GM12878 (cell line): Measurements from ENCODE around the gene TMPRSS4. TPM values are rescaled to one million over a fixed set of nuclear protein-coding genes. Genes with fewer than 3 reads are reported as not detected.

ENCODE experiments used
- ATAC-seq: fragments of 200-7000 bp; cut with Tn5 transposase; 3 replicates; pipeline ENCODE4 v1.9.1; 2020; ENCODE audit warnings: mild to moderate bottlenecking, moderate library complexity
- BruUV-seq: library from RNA; stranded (reverse); fragments of 400-500 nt; replicated peaks from 2 replicates; lab custom pipeline; 2021; lab: Mats Ljungman, UMichigan
- CTCF ChIA-PET: fragments of 300-600 bp; sonication (Branson Sonifier 250); formaldehyde crosslinking; extraction: SDS; loops from one replicate; lab custom pipeline; 2021; ENCODE audit warnings: inconsistent platforms; lab: Yijun Ruan, JAX
- POLR2A ChIA-PET: fragments of 350-600 bp; formaldehyde crosslinking; extraction: SDS; loops from one replicate; lab custom pipeline; 2021; ENCODE audit warnings: inconsistent platforms; lab: Charles Lee
- RAD21 ChIA-PET: fragments of 300-600 bp; sonication (Branson Sonifier 250); formaldehyde crosslinking; loops from one replicate; lab custom pipeline; 2023; ENCODE audit warnings: antibody characterized with exemption; ENCODE audit not compliant: unreplicated experiment; lab: Charles Lee
- SMC1A ChIA-PET: fragments of 300-600 bp; sonication (Branson Sonifier 250); formaldehyde crosslinking; loops from one replicate; lab custom pipeline; 2023; ENCODE audit not compliant: unreplicated experiment, uncharacterized antibody; lab: Charles Lee
- DNase-seq: peaks from one replicate; pipeline ENCODE4 v3.0.0-alpha.2; 2011; ENCODE audit warnings: low read depth, low spot score
- FAIRE-seq: peaks from 3 replicates; lab custom pipeline; 2011; peaks lifted over from hg19 to GRCh38; lab: Jason Lieb, UNC
- H2AFZ ChIP-seq: 2 replicates; pipeline ENCODE4 v1.6.0; 2011; ENCODE audit warnings: low read depth, low read length, control low read depth; ENCODE audit not compliant: control insufficient read depth
- H3K27ac ChIP-seq: 2 replicates; pipeline ENCODE4 v1.5.1; 2011; ENCODE audit warnings: control low read depth; ENCODE audit not compliant: control insufficient read depth, insufficient read depth
- H3K27me3 ChIP-seq, 2 experiments: replicated peaks in 1 of 2; 2 replicates each; pipeline versions ENCODE4 v1.6.0 to v1.6.1; 2011; ENCODE audit warnings: low read length in 1 of 2; ENCODE audit not compliant: control insufficient read depth in 2 of 2, insufficient read depth in 2 of 2
- H3K36me3 ChIP-seq, 2 experiments: 2 replicates each; pipeline ENCODE4 v1.5.1; 2011; ENCODE audit warnings: low read length in 1 of 2; ENCODE audit not compliant: control insufficient read depth in 2 of 2, insufficient read depth in 2 of 2
- H3K4me1 ChIP-seq: 2 replicates; pipeline ENCODE4 v1.6.1; 2011; ENCODE audit warnings: mild to moderate bottlenecking, low read length, moderate library complexity, mixed read lengths; ENCODE audit not compliant: control insufficient read depth, insufficient read depth
- H3K4me2 ChIP-seq: 2 replicates; pipeline ENCODE4 v1.6.0; 2011; ENCODE audit warnings: control low read depth; ENCODE audit not compliant: control insufficient read depth, insufficient read depth
- H3K4me3 ChIP-seq: fragments of 200-600 bp; sonication (generic); 2 replicates; pipeline ENCODE4 v1.5.1; 2016
- H3K79me2 ChIP-seq: 2 replicates; pipeline ENCODE4 v1.6.0; 2011; ENCODE audit warnings: low read length; ENCODE audit not compliant: control insufficient read depth, insufficient read depth
- H3K9ac ChIP-seq: 2 replicates; pipeline ENCODE4 v1.8.0; 2011; ENCODE audit warnings: low read length, control low read depth, mixed read lengths; ENCODE audit not compliant: control insufficient read depth, insufficient read depth
- H3K9me3 ChIP-seq: replicated peaks from 3 replicates; pipeline ENCODE4 v1.5.1; 2011; ENCODE audit warnings: mild to moderate bottlenecking, low read length; ENCODE audit not compliant: control insufficient read depth, insufficient read depth
- H4K20me1 ChIP-seq: 2 replicates; pipeline ENCODE4 v1.6.0; 2011; ENCODE audit not compliant: control insufficient read depth, insufficient read depth
- ATF7 ChIP-seq: fragments of 450-650 bp; IDR thresholded peaks from 2 replicates; pipeline ENCODE4 v1.6.1; 2016; ENCODE audit warnings: low read depth, mild to moderate bottlenecking
- BHLHE40 ChIP-seq, 2 experiments: fragments of 450-650 bp in 1 of 2; IDR thresholded peaks; 2 replicates each; pipeline ENCODE4 v1.6.1; 2011 to 2017; ENCODE audit warnings: low read depth in 2 of 2, borderline replicate concordance in 1 of 2, improper control_type of control experiment in 1 of 2, low read length in 1 of 2, mild to moderate bottlenecking in 1 of 2
- CHD4 ChIP-seq: fragments of 200-600 bp; sonication (generic); IDR thresholded peaks from 2 replicates; pipeline ENCODE4 v1.6.1; 2016; ENCODE audit warnings: mild to moderate bottlenecking
- DPF2 ChIP-seq: fragments of 450-650 bp; IDR thresholded peaks from 2 replicates; pipeline ENCODE4 v1.6.1; 2017; ENCODE audit warnings: mild to moderate bottlenecking
- EP300 ChIP-seq, 2 experiments: fragments of 150-350 bp in 1 of 2; IDR thresholded peaks; 2 replicates each; pipeline ENCODE4 v1.6.1; 2011 to 2012; ENCODE audit warnings: low read depth in 2 of 2, low read length in 2 of 2, borderline replicate concordance in 1 of 2, improper control_type of control experiment in 1 of 2, inconsistent platforms in 1 of 2; ENCODE audit not compliant: control insufficient read depth in 1 of 2
- FOXK2 ChIP-seq: fragments of 450-650 bp; IDR thresholded peaks from 2 replicates; pipeline ENCODE4 v1.6.1; 2017; ENCODE audit warnings: mild to moderate bottlenecking, moderate library complexity
- JUND ChIP-seq: IDR thresholded peaks from 2 replicates; pipeline ENCODE4 v1.6.1; 2012; ENCODE audit warnings: low read depth, mild to moderate bottlenecking, low read length, improper control_type of control experiment, moderate library complexity
- POLR2A ChIP-seq: IDR thresholded peaks from 2 replicates; pipeline ENCODE4 v1.6.1; 2011; ENCODE audit warnings: low read depth, mild to moderate bottlenecking, low read length
- POLR2AphosphoS2 ChIP-seq: IDR thresholded peaks from 2 replicates; pipeline ENCODE4 v1.6.1; 2011; ENCODE audit warnings: low read depth, mild to moderate bottlenecking, low read length, improper control_type of control experiment, moderate library complexity
- RAD21 ChIP-seq: IDR thresholded peaks from 2 replicates; pipeline ENCODE4 v1.6.1; 2011; ENCODE audit warnings: mild to moderate bottlenecking, low read depth, low read length, moderate library complexity; ENCODE audit not compliant: insufficient read depth
- SIX5 ChIP-seq: IDR thresholded peaks from 2 replicates; pipeline ENCODE4 v1.6.1; 2011; ENCODE audit warnings: mild to moderate bottlenecking, low read depth, low read length, moderate library complexity; ENCODE audit not compliant: severe bottlenecking
- SREBF2 ChIP-seq: IDR thresholded peaks from 2 replicates; pipeline ENCODE4 v1.6.1; 2012; ENCODE audit warnings: mild to moderate bottlenecking, low read length
- STAT3 ChIP-seq: IDR thresholded peaks from 2 replicates; pipeline ENCODE4 v1.6.1; 2011; ENCODE audit warnings: low read depth, low read length, improper control_type of control experiment
- TARDBP ChIP-seq: IDR thresholded peaks from 2 replicates; pipeline ENCODE4 v1.6.1; 2016; ENCODE audit warnings: borderline replicate concordance
- ZBTB33 ChIP-seq: fragments of 450-650 bp; IDR thresholded peaks from 2 replicates; pipeline ENCODE4 v1.6.1; 2017; ENCODE audit warnings: mild to moderate bottlenecking
- WGBS: methylation state at CpG from one replicate; pipeline ENCODE4 v1.1.6; 2016; ENCODE audit warnings: low lambda C conversion rate; ENCODE audit not compliant: insufficient replicate concordance, insufficient coverage; ENCODE audit errors: missing lambda C conversion rate; 5-methylcytosine and 5-hydroxymethylcytosine counted together
- in situ Hi-C: fragments of 300-500 bp; cut with MboI; formaldehyde crosslinking; loops from 9 replicates; pipeline ENCODE4 v1.14.3; 2018; ENCODE audit warnings: mixed read lengths
- intact Hi-C: fragments of 100-400 bp; cut with micrococcal nuclease; formaldehyde crosslinking; loops from one replicate; pipeline ENCODE4 v1.14.2; 2022; ENCODE audit not compliant: unreplicated experiment
- polyA plus RNA-seq, 11 experiments: library from polyadenylated mRNA; depleted of rRNA in 4 of 11; unstranded in 6 of 11; stranded (reverse) in 5 of 11; fragments of >200 nt; fragmentation: Nextera tagmentation in 4 of 11; fragmentation: Illumina TruSeq in 1 of 11; extraction: Ambion mirVana in 4 of 11; extraction: Trizol in 1 of 11; gene quantifications; 1 replicate in 1 of 11; 2 replicates in 10 of 11; pipeline versions ENCODE4 v1.2.1 to v1.2.3, GENCODE V29; 2011 to 2016; ENCODE audit warnings: inconsistent platforms in 2 of 11, missing spikeins in 2 of 11, low read depth in 1 of 11
- total RNA-seq, 4 experiments: library from RNA; depleted of rRNA in 3 of 4; stranded (reverse); fragments of >200 nt in 3 of 4; fragmentation: Illumina TruSeq in 1 of 4; extraction: Trizol in 1 of 4; gene quantifications; 2 replicates each; pipeline versions ENCODE4 v1.2.1 to v1.2.3, GENCODE V29; 2013 to 2021

TMPRSS4 gene
- total and polyA plus RNA-seq, 10 of the 15 experiments (the other 5 are each of a cell fraction or from before 2014, with no cell fraction given): 0.14 to 0.26 TPM; not detected in 8

- no peak for DNase-seq
- H3K27me3 ChIP-seq: peaks cover 0 to 2% of the 10 kb centered on the region in 2 experiments; a peak in 1 of 4 replicates
- H3K79me2 ChIP-seq: no peaks in the 10 kb centered on the region
- WGBS: 32% methylated on average over 8 of the region's 8 CpGs
- no peak for TF ChIP-seq POLR2AphosphoS2
- 0 out of 2 replicates have a peak, but pooled peaks have one; percentile 26 for TF ChIP-seq FOXK2
- TF ChIP-seq, all 136 proteins: peak for 1
- SMC1A ChIA-PET: no interaction called here
- Histone ChIP-seq H3K4me2 (no peak overlapping the region), H3K9me3 (no peaks in the 10 kb centered on the region), H3K4me3 (no peak overlapping the region), H3K4me1 (no peaks in the 10 kb centered on the region), H2AFZ (no peak overlapping the region), H4K20me1 (no peaks in the 10 kb centered on the region), H3K27ac (no peak overlapping the region), H3K9ac (no peak overlapping the region), H3K36me3 (no peaks in the 10 kb centered on the region)
- in situ Hi-C loops: no loop called here
- intact Hi-C loops: no loop called here
- CTCF ChIA-PET: interaction anchor here (1.2 kb wide), 1 partner anchor 28 kb away, joined by 4 read pairs; no protein-coding TSS in a partner anchor
- RAD21 ChIA-PET: no interaction called here
- POLR2A ChIA-PET: no interaction called here
- ATAC-seq (no peak), FAIRE-seq (no peak)
- no TSS peak for BruUV-seq
These were observed 34.3 kb downstream of the TMPRSS4 start for GRCh38 chr11:118111019-118111743.

- intact Hi-C loops (no loop called here), in situ Hi-C loops (no loop called here)
- RAD21 ChIA-PET: no interaction called here
- H3K9ac ChIP-seq: no peak overlapping the region
- no TSS peak for BruUV-seq
- no peaks in the 10 kb centered on the region for H3K4me1 ChIP-seq
- POLR2A ChIA-PET: no interaction called here
- peaks cover 0 to 2% of the 10 kb centered on the region in 2 experiments; a peak in 1 of 4 replicates for H3K27me3 ChIP-seq
- SMC1A ChIA-PET: no interaction called here
- FAIRE-seq: no peak
- no peaks in the 10 kb centered on the region for H3K36me3 ChIP-seq
- H3K4me3 ChIP-seq: no peak overlapping the region
- H2AFZ ChIP-seq: no peak overlapping the region
- no peaks in the 10 kb centered on the region for H4K20me1 ChIP-seq
- no peaks in the 10 kb centered on the region for H3K9me3 ChIP-seq
- no peaks in the 10 kb centered on the region for H3K79me2 ChIP-seq
- CTCF ChIA-PET: no interaction called here
- no peak overlapping the region for H3K4me2 ChIP-seq
- WGBS: 23% methylated on average over 6 of the region's 6 CpGs
- ATAC-seq: no peak
- no peak for DNase-seq
- H3K27ac ChIP-seq: no peak overlapping the region
- TF ChIP-seq POLR2A (no peak), CHD4 (no peak), STAT3 (no peak), SIX5 (no peak), JUND (no peak), TARDBP (no peak), DPF2 (no peak), SREBF2 (no peak), ZBTB33 (no peak), EP300 (IDR thresholded peaks at IDR 0.05; ENCODE audit: borderline replicate concordance in 1 of 2, control insufficient read depth in 1 of 2, low read depth in 2 of 2, low read length in 2 of 2) (no peak), ATF7 (no peak), RAD21 (no peak), BHLHE40 (IDR thresholded peaks at IDR 0.05; ENCODE audit: borderline replicate concordance in 1 of 2, low read depth in 2 of 2, low read length in 1 of 2) (no peak)
These were observed 34.8 kb downstream of the TMPRSS4 start for GRCh38 chr11:118111744-118112035.
